Activated CD8-positive, alpha-beta memory T cell treated with anti-CD3 and anti-CD28 coated beads, Interleukin-2, amount 50 U/mL, for 24 hours (primary cell): ENCODE measurements around the gene LRRTM2.
"Not testable (repeated sequence)": the region's sequence is repeated elsewhere in the genome, so short reads cannot be mapped to it uniquely, and the experiment has no call there.

Experiments
- DNase-seq: peaks from one replicate; pipeline ENCODE4 v3.0.0-alpha.2; 2020; ENCODE audit errors: extremely low read depth

Gene LRRTM2, protein sequence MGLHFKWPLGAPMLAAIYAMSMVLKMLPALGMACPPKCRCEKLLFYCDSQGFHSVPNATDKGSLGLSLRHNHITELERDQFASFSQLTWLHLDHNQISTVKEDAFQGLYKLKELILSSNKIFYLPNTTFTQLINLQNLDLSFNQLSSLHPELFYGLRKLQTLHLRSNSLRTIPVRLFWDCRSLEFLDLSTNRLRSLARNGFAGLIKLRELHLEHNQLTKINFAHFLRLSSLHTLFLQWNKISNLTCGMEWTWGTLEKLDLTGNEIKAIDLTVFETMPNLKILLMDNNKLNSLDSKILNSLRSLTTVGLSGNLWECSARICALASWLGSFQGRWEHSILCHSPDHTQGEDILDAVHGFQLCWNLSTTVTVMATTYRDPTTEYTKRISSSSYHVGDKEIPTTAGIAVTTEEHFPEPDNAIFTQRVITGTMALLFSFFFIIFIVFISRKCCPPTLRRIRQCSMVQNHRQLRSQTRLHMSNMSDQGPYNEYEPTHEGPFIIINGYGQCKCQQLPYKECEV

DNA sequence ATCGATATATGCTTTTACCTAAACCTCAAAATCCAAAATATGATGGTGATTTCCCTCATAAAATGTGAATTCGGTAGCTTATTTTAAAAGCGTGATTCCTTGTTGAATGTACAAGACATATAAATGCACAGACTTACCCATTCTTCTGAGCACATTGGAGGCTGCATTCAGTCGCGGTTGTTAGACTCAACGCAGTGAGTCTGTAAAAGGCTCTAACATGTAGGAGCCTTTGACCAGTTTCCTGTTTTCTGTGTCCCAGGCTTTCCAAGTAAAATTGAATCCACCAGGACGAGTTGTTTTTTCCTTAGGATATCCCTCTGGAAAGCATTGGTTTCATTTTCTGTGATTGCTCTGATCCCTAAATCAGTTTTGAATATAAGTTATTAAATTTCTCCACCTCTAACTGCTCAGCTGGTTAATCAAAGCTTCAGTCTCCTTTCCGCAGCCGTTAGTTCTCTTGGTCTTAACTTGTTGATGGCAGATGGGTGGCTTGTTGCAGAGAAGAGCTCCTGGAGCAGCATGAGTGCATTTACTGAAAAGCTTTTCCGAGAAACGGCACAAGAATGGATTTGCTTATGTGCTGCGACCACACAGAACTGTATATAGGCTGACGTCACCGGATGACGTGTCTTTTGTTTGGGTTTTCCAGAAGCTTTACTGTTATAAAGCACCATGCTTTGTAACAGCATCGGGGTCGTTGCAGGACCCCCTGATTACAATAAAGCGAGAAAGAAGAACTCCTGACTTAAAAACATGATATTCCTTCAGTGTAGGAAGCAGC lies at the start of gene LRRTM2:
Gene LRRTM2, minus strand, starts transcription at position 565 of the 781 bp plus-strand sequence. Its CDS starts 424 bp downstream, at position 141.
- no peak for DNase-seq

- DNase-seq, result no peak
Observed at GRCh38 chr5:138922494-138922893, 47.4 kb upstream of the LRRTM2 start.

DNA sequence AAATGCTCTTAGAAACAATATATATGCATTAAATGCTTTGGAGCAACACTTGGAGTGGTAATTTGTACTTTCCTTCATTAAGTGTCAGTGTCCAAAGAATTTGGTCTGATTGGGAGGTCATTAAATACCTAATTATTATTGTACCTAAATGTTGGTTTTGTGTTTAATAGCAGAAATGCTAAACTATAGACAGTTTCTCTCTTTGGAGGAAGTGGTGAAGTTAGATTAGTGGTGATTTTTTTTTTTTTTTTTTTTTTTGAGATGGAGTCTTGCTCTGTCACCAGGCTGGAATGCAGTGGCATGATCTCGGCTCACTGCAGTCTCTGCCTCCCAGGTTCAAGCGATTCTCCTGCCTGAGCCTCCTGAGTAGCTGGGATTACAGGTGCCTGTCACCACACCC lies 46.2 kb upstream of the LRRTM2 start:
- DNase-seq, result not testable (repeated sequence)

DNA sequence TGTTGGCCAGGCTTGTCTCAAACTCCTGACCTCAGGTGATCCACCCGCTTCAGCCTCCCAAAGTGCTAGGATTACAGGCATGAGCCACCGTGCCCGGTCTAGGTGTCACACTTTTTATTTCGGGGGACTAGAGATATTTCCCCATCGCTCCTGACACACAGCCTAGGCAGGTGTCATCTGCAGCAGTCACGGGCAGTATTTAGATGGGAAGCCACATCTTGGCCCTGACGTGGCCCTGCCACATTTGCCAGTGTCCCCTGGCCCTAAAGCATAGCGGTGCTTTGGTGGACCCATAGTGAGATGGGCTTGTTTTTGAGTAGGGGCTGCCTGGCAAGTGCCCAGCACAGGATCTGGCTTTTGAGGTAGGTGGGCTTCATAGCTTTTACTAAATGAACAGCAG lies 45.0 kb upstream of the LRRTM2 start:
- DNase-seq, result no peak

- no peak for DNase-seq
Observed at GRCh38 chr5:138918686-138919085, 43.6 kb upstream of the LRRTM2 start.

GRCh38 chr5:138914338-138914737 lies 39.2 kb upstream of the LRRTM2 start:
- no peak for DNase-seq

- DNase-seq, result no peak
Observed at GRCh38 chr5:138913773-138914172, 38.6 kb upstream of the LRRTM2 start.

- DNase-seq, result no peak
Observed at GRCh38 chr5:138912093-138912492, 37.0 kb upstream of the LRRTM2 start.

- DNase-seq, result no peak
Observed at GRCh38 chr5:138911441-138911840, 36.3 kb upstream of the LRRTM2 start.

DNA sequence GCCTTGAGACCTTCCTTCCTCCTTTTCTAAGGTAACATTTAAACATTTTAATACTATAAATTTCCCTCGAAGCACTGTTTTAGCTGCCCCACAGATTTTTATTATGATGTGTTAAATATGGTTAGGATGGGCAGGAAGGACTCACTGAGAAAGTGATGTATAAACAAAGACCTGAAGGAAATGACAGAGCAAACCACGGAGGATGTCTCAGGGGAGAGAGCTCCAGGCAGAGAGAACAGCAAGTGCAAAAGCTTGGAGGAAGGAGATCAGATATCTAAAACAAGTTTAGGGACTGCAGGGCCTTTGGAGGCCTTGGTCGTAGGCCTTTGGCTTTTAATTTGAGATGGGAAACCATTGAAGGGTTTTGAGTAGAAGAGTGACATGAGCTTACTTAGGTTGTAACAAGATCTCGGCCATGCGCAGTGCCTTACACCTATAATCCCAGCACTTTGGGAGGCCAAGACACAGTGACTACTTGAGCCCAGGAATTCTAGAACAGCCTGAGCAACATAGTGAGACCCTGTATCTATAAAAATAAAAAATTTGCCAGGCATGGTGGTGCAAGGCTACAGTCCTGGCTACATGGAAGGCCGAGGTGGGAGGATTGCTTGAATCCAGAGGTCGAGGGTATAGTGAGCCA lies 35.5 kb upstream of the LRRTM2 start:
- DNase-seq, result no peak

DNA sequence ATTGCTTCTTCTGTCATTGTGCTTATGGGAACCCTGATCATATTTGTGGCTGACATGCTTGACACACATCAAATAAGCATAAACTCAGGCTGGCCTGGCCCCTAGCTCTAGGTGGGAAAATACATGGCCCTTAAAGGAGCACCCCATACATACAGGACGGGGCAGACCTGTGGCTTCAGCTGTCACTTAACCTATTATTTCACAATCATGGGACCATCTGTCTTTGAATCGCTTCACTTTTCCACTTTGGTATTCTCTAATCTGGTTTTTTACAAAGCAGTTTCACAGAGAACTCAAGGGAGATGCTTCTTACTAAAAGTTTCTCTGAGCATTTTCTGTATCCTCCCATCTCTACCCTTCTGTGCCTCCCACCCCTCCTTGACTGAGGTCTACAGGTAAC lies 34.6 kb upstream of the LRRTM2 start:
- DNase-seq, result no peak

DNA sequence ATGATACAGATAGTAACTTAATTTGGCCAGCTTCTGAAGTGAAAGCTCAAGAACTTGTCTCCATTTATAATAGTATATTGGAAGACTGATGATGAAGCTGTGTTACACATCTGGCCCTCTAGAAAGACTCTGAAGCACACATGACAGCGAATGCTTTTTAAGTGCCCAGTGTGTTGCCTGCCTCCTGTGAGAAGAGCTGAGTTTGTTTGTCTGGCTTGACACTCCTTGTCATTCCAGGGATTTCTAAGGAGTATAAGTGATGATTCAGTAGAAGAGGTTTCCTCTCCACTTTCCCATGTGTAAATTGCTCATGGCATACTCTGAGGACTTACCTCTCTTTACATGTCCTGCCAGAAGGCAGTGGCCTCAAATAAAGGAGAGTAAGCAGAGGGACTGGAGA lies 30.4 kb upstream of the LRRTM2 start:
- DNase-seq, result no peak

GRCh38 chr5:138903130-138903775 lies 28.1 kb upstream of the LRRTM2 start:
- DNase-seq, result no peak

DNA sequence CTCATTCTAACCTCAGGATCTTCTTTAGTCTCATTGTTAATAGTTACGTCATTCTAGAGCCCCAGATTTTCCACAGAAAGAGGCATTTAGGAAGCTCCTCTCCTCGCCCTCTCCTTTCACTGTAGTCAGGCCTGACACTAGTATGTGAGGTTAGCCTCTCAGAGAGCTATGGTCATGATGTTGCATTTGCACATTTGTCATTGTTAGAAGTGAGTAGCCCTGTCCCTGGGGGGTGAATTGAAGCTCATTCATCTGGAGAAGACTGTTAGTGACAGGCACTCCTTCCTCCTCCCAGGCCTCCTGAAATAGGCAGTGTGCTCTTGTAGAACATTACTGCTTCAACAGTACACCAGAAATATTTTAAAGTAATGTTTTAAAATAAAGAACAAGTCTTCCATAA lies 26.6 kb upstream of the LRRTM2 start:
- DNase-seq, result no peak

DNA sequence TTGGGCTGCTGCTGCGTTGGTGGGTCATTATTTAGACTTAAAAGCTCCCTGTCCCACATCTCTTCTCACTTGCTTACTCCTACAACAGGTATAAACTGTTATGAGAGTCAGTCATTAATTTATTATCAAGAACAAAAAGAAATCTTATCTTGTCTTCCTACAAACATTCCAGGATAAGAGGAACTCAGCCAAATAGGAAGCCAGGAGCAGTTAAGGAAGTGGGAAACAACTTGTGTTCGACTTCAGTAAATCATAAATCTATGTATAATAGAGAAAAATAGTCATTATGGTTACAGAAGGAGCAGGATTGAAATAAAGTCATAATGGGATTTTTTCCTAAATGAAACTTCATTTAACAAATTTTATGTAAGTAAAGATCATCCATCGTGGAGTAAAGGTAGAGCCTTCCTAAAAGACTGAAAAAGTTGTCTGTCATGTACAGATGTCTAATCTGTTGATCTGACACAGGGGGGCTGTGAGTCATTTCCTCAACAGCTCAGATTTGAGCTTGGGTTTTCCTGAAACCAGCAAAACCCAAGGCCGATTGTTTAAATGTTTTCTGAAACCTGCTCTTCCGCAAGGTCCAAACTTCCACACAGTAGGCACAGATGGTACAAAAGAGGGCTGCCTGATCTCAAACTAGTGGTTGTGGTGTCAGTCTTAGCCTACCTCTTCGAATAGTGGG lies 25.3 kb upstream of the LRRTM2 start:
- DNase-seq, result no peak

- no peak for DNase-seq
Observed at GRCh38 chr5:138898742-138899141, 23.6 kb upstream of the LRRTM2 start.

- no peak for DNase-seq
Observed at GRCh38 chr5:138898299-138898698, 23.2 kb upstream of the LRRTM2 start.

DNA sequence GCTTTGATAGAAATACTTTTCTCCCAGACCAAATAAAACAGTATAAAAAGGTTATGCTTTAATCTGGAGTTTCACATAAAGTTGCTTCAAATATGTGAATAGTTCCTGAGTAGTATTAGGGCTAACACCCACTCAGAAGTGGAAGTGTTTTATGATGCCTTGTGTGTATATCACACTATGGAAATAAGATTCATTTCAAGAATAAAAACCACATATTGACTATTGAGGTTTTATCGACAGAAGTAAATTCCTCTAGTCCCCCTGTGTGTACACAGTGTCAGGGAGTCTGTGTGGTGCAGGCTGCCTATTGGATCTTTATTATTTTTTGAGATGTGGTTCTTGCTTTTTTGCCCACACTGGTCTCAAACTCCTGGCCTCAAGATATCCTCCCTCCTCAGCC lies 20.8 kb upstream of the LRRTM2 start:
- no peak for DNase-seq

GRCh38 chr5:138890644-138891043 lies 15.5 kb upstream of the LRRTM2 start:
- no peak for DNase-seq

GRCh38 chr5:138889994-138890393 lies 14.9 kb upstream of the LRRTM2 start:
- DNase-seq, result no peak

DNA sequence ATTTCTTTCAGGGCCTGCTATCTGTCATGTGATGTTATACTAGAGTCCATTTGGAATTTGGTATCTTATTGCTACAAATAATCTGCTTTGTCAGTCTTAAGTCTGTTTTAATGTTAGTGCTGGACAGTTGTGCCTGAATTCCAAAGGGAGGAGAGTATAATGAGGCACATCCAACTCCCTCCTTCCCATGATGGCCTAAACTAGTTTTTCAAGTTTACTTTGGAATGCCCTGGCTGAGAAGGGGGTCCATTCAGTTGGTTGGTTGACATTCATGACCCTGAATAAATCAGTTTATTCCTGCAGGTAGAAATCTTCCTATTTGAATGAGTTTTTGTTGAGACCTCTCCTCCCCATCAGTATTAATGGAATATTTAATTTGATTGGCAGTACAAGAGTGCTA lies 9.4 kb upstream of the LRRTM2 start:
- no peak for DNase-seq
